ENCODE results near the gene HSD17B7.

DNA sequence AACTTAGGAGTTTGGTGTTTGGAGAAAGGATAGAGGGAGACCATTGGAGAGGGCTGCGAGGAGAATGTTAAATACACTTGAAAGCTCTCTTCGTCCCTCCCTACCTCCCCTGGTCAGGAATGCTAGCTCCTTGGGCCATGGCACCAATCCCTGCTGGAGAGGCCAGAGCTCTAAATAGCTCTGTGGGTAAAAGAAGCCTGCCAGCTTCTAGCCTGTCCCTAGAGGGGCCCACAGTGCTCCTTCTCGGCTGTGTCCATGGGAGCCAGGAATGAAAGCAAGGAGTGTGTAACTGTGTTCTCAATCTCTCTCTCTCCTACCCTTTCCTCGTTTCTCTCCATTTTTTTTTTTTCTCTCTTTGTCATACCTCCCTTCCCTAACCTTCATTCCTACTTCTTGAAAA is 70.6 kb downstream of the HSD17B7 start, which contains the start of gene CCDC190:
- TF ChIP-seq POLR2AphosphoS5 (IDR thresholded peaks at IDR 0.05) (no peak), POLR2A (IDR thresholded peaks at IDR 0.05) (no peak), EP300 (IDR thresholded peaks at IDR 0.05) (no peak)
- TF ChIP-seq, protein P1, sequence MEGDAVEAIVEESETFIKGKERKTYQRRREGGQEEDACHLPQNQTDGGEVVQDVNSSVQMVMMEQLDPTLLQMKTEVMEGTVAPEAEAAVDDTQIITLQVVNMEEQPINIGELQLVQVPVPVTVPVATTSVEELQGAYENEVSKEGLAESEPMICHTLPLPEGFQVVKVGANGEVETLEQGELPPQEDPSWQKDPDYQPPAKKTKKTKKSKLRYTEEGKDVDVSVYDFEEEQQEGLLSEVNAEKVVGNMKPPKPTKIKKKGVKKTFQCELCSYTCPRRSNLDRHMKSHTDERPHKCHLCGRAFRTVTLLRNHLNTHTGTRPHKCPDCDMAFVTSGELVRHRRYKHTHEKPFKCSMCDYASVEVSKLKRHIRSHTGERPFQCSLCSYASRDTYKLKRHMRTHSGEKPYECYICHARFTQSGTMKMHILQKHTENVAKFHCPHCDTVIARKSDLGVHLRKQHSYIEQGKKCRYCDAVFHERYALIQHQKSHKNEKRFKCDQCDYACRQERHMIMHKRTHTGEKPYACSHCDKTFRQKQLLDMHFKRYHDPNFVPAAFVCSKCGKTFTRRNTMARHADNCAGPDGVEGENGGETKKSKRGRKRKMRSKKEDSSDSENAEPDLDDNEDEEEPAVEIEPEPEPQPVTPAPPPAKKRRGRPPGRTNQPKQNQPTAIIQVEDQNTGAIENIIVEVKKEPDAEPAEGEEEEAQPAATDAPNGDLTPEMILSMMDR (IDR thresholded peaks at IDR 0.05): no peak

Data from gastroesophageal sphincter (tissue), 3 donors.